Neural progenitor cell (in vitro differentiated cells): Measurements from ENCODE around the gene ZGPAT. TPM values are rescaled to one million over a fixed set of nuclear protein-coding genes. Genes with fewer than 3 reads are reported as not detected.

Experiments
- DNase-seq: peaks from one replicate; pipeline ENCODE4 v3.0.0-alpha.2; 2016; ENCODE audit warnings: low spot score
- H2AFZ ChIP-seq: fragments of 200-600 bp; sonication (generic); replicated peaks from 2 replicates; pipeline ENCODE4 v1.6.1; 2016; ENCODE audit warnings: antibody characterized with exemption
- H3F3A ChIP-seq: fragments of 200-600 bp; sonication (generic); 2 replicates; pipeline ENCODE4 v1.6.1; 2016; ENCODE audit warnings: antibody characterized with exemption, low read depth
- H3K27ac ChIP-seq: fragments of 200-600 bp; sonication (generic); 2 replicates; pipeline ENCODE4 v1.5.1; 2016; ENCODE audit warnings: mild to moderate bottlenecking
- H3K27me3 ChIP-seq: fragments of 200-600 bp; sonication (generic); 2 replicates; pipeline ENCODE4 v1.6.1; 2016; ENCODE audit warnings: mild to moderate bottlenecking, moderate library complexity
- H3K36me3 ChIP-seq: fragments of 200-600 bp; sonication (generic); 2 replicates; pipeline ENCODE4 v1.5.1; 2016
- H3K4me1 ChIP-seq: fragments of 200-600 bp; sonication (generic); 2 replicates; pipeline ENCODE4 v1.6.1; 2016; ENCODE audit warnings: mixed run types
- H3K4me2 ChIP-seq: fragments of 200-600 bp; sonication (generic); 2 replicates; pipeline ENCODE4 v1.6.1; 2016
- H3K4me3 ChIP-seq: fragments of 200-600 bp; sonication (generic); 2 replicates; pipeline ENCODE4 v1.5.1; 2016
- H3K79me2 ChIP-seq: fragments of 200-600 bp; sonication (generic); 2 replicates; pipeline ENCODE4 v1.6.1; 2016; ENCODE audit warnings: low read depth
- H3K9ac ChIP-seq: fragments of 200-600 bp; sonication (generic); 2 replicates; pipeline ENCODE4 v1.6.1; 2016
- H3K9me3 ChIP-seq: fragments of 200-600 bp; sonication (generic); 2 replicates; pipeline ENCODE4 v1.5.1; 2016; ENCODE audit warnings: low read depth
- H4K20me1 ChIP-seq: fragments of 200-600 bp; sonication (generic); 2 replicates; pipeline ENCODE4 v1.6.1; 2016; ENCODE audit warnings: low read depth
- H3K27ac Mint-ChIP-seq: 3 replicates; pipeline ENCODE4 v1.8.0; 2021; ENCODE audit warnings: mixed read lengths
- H3K27me3 Mint-ChIP-seq: 2 replicates; pipeline ENCODE4 v1.8.0; 2022; ENCODE audit warnings: low read depth, mild to moderate bottlenecking, inconsistent platforms, moderate library complexity, mixed read lengths; ENCODE audit not compliant: insufficient read depth
- H3K36me3 Mint-ChIP-seq: 3 replicates; pipeline ENCODE4 v1.8.0; 2021; ENCODE audit warnings: mixed read lengths
- H3K4me1 Mint-ChIP-seq: 3 replicates; pipeline ENCODE4 v1.8.0; 2021; ENCODE audit warnings: mixed read lengths
- H3K4me3 Mint-ChIP-seq: 3 replicates; pipeline ENCODE4 v1.8.0; 2021; ENCODE audit warnings: mild to moderate bottlenecking, moderate library complexity, mixed read lengths
- H3K9me3 Mint-ChIP-seq: 3 replicates; pipeline ENCODE4 v1.8.0; 2020; ENCODE audit warnings: mixed read lengths
- EZH2 ChIP-seq: fragments of 200-600 bp; sonication (generic); IDR thresholded peaks from 2 replicates; pipeline ENCODE4 v1.6.1; 2017; ENCODE audit warnings: antibody characterized with exemption, mild to moderate bottlenecking, moderate library complexity
- EZH2phosphoT487 ChIP-seq: fragments of 200-600 bp; sonication (generic); IDR thresholded peaks from 2 replicates; pipeline ENCODE4 v1.6.1; 2017; ENCODE audit warnings: antibody characterized with exemption
- total RNA-seq: library from RNA; depleted of rRNA; stranded (reverse); fragments of >200 nt; gene quantifications from 2 replicates; pipeline ENCODE4 v1.2.3, GENCODE V29; 2015; ENCODE audit warnings: low replicate concordance
- TF ChIP-seq, protein P1 (sequence below): fragments of 200-600 bp; sonication (generic); IDR thresholded peaks from 2 replicates; pipeline ENCODE4 v1.5.1; 2017; ENCODE audit warnings: antibody characterized with exemption, mild to moderate bottlenecking

The ZGPAT gene
- total RNA-seq, 1 donor from 2014 or later = 8.2 TPM

- Histone ChIP-seq H3K4me2 (no peak overlapping the region), H2AFZ (no peak overlapping the region), H3K9ac (no peak overlapping the region), H3K27me3 (no peaks in the 10 kb centered on the region), H3K27ac (no peak overlapping the region), H3F3A (peaks cover 7% of the 10 kb centered on the region), H3K4me1 (peaks cover 4% of the 10 kb centered on the region), H3K79me2 (no peaks in the 10 kb centered on the region), H3K4me3 (no peak overlapping the region), H4K20me1 (no peaks in the 10 kb centered on the region), H3K36me3 (no peaks in the 10 kb centered on the region), H3K9me3 (no peaks in the 10 kb centered on the region)
- H3K4me3 Mint-ChIP-seq = no peak overlapping the region
- no peak for DNase-seq
- peaks cover under 1% of the 10 kb centered on the region for H3K4me1 Mint-ChIP-seq
- peaks cover 4% of the 10 kb centered on the region for H3K9me3 Mint-ChIP-seq
- peaks cover 9% of the 10 kb centered on the region for H3K27me3 Mint-ChIP-seq
- TF ChIP-seq EZH2phosphoT487 = no peak
- TF ChIP-seq, protein P1, sequence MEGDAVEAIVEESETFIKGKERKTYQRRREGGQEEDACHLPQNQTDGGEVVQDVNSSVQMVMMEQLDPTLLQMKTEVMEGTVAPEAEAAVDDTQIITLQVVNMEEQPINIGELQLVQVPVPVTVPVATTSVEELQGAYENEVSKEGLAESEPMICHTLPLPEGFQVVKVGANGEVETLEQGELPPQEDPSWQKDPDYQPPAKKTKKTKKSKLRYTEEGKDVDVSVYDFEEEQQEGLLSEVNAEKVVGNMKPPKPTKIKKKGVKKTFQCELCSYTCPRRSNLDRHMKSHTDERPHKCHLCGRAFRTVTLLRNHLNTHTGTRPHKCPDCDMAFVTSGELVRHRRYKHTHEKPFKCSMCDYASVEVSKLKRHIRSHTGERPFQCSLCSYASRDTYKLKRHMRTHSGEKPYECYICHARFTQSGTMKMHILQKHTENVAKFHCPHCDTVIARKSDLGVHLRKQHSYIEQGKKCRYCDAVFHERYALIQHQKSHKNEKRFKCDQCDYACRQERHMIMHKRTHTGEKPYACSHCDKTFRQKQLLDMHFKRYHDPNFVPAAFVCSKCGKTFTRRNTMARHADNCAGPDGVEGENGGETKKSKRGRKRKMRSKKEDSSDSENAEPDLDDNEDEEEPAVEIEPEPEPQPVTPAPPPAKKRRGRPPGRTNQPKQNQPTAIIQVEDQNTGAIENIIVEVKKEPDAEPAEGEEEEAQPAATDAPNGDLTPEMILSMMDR = no peak
- no peak for TF ChIP-seq EZH2
- no peak overlapping the region for H3K27ac Mint-ChIP-seq
- peaks cover 5% of the 10 kb centered on the region for H3K36me3 Mint-ChIP-seq
Observed at GRCh38 chr20:63691711-63692435, 16.0 kb upstream of the ZGPAT start.

DNA sequence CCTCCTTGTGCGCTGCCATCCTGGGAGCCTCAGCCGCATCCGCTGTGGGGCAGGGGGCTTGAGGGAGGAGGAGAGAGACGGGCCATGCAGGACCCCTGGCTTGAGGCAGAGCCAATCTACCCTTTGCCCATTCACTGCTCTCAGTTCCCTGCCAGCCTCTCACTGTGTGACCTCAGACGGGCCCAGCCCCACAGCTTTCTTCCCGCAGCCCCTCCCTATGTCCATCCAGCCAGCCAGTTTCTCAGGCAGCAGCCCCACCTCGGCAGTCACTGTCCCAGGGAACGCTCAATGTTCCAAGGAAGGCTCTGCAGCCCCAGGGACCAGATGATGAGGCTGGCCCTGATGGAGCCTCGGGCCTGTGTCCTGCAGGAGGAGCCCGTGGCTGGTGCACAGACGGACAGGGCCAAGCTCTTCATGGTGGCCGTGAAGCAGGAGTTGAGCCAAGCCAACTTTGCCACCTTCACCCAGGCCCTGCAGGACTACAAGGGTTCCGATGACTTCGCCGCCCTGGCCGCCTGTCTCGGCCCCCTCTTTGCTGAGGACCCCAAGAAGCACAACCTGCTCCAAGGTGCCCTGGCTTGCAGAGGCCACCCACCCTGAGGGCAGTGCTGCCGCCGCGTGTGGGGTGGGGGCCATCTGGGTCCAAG is 15.3 kb upstream of the ZGPAT start:
- Mint-ChIP-seq H3K36me3 (peaks cover 5% of the 10 kb centered on the region), H3K27me3 (peaks cover 12% of the 10 kb centered on the region), H3K27ac (no peak overlapping the region), H3K9me3 (peaks cover 4% of the 10 kb centered on the region), H3K4me3 (no peak overlapping the region), H3K4me1 (no peaks in the 10 kb centered on the region)
- no peak for DNase-seq
- no peak overlapping the region for H3K27ac ChIP-seq
- no peaks in the 10 kb centered on the region for H3K79me2 ChIP-seq
- H3F3A ChIP-seq = peaks cover 7% of the 10 kb centered on the region
- H3K9ac ChIP-seq = no peak overlapping the region
- H4K20me1 ChIP-seq = no peaks in the 10 kb centered on the region
- no peak overlapping the region for H3K4me3 ChIP-seq
- no peak overlapping the region for H3K4me2 ChIP-seq
- H3K9me3 ChIP-seq = no peaks in the 10 kb centered on the region
- H3K27me3 ChIP-seq = no peaks in the 10 kb centered on the region
- peaks cover 10% of the 10 kb centered on the region for H3K4me1 ChIP-seq
- TF ChIP-seq, protein P1 = no peak
- no peak for TF ChIP-seq EZH2
- no peak for TF ChIP-seq EZH2phosphoT487
- no peak overlapping the region for H2AFZ ChIP-seq
- no peaks in the 10 kb centered on the region for H3K36me3 ChIP-seq

- no peaks in the 10 kb centered on the region for H3K27me3 ChIP-seq
- H2AFZ ChIP-seq = no peak overlapping the region
- no peak for DNase-seq
- Mint-ChIP-seq H3K27me3 (peaks cover 15% of the 10 kb centered on the region), H3K36me3 (peaks cover 5% of the 10 kb centered on the region), H3K4me3 (no peak overlapping the region), H3K9me3 (peaks cover 4% of the 10 kb centered on the region), H3K4me1 (no peaks in the 10 kb centered on the region), H3K27ac (no peak overlapping the region)
- H3K4me3 ChIP-seq = no peak overlapping the region
- no peak overlapping the region for H3K4me2 ChIP-seq
- no peaks in the 10 kb centered on the region for H3K79me2 ChIP-seq
- no peaks in the 10 kb centered on the region for H3K9me3 ChIP-seq
- peaks cover 7% of the 10 kb centered on the region for H3F3A ChIP-seq
- H3K4me1 ChIP-seq = peaks cover 10% of the 10 kb centered on the region
- H3K27ac ChIP-seq = no peak overlapping the region
- TF ChIP-seq EZH2phosphoT487 (no peak), EZH2 (no peak)
- TF ChIP-seq, protein P1 = no peak
- no peaks in the 10 kb centered on the region for H3K36me3 ChIP-seq
- H3K9ac ChIP-seq = no peak overlapping the region
- H4K20me1 ChIP-seq = no peaks in the 10 kb centered on the region
Observed at GRCh38 chr20:63693083-63693732, 14.6 kb upstream of the ZGPAT start.
